Body of pancreas (tissue), 4 donors: ENCODE results near the gene DIAPH3. TPM values are rescaled to one million over a fixed set of nuclear protein-coding genes. Genes with fewer than 3 reads are reported as not detected.

ENCODE experiments used
- ATAC-seq: fragments of 150-250 bp; one replicate; pipeline ENCODE4 v1.9.1; 2016
- DNase-seq, 4 donors: peaks; one replicate each; pipeline ENCODE4 v3.0.0-alpha.2; 2019
- H3K27ac ChIP-seq, 4 donors: fragments of 200-600 bp; sonication (generic); 1 replicate in 3 of 4; 2 replicates in 1 of 4; pipeline versions ENCODE4 v1.5.1 to v1.6.1; 2016 to 2019; ENCODE audit warnings: mild to moderate bottlenecking in 1 of 4, mixed read lengths in 1 of 4, moderate library complexity in 1 of 4
- H3K27me3 ChIP-seq, 2 donors: fragments of 200-600 bp; sonication (generic); one replicate each; pipeline ENCODE4 v1.6.0; 2016; ENCODE audit warnings: mild to moderate bottlenecking in 1 of 2
- H3K36me3 ChIP-seq, 2 donors: fragments of 200-600 bp; sonication (generic); replicated peaks in 1 of 2; 2 replicates each; pipeline ENCODE4 v1.5.1; 2016; ENCODE audit warnings: low read depth in 2 of 2; ENCODE audit not compliant: insufficient read depth in 1 of 2
- H3K4me1 ChIP-seq: fragments of 200-600 bp; sonication (generic); one replicate; pipeline ENCODE4 v1.6.0; 2016
- H3K4me3 ChIP-seq, 2 donors: fragments of 200-600 bp; sonication (generic); 1 replicate in 1 of 2; 2 replicates in 1 of 2; pipeline ENCODE4 v1.5.1; 2016 to 2019
- H3K9me3 ChIP-seq, 3 donors: fragments of 200-600 bp; sonication (generic); 1 replicate in 2 of 3; 2 replicates in 1 of 3; pipeline ENCODE4 v1.5.1; 2016
- POLR2A ChIP-seq, 3 donors: fragments of 450-650 bp; IDR thresholded peaks; one replicate each; pipeline ENCODE4 v1.6.1; 2016; ENCODE audit warnings: antibody characterized with exemption in 3 of 3, mild to moderate bottlenecking in 2 of 3
- WGBS, 2 donors: methylation state at CpG; one replicate each; pipeline ENCODE4 v1.1.5; 2017; 5-methylcytosine and 5-hydroxymethylcytosine counted together
- intact Hi-C: fragments of 100-400 bp; cut with DNase I; formaldehyde crosslinking; loops from one replicate; pipeline ENCODE4 v1.15.1; 2023
- total RNA-seq, 2 donors: library from RNA; depleted of rRNA; stranded (reverse); fragments of >200 nt; gene quantifications; one replicate each; pipeline ENCODE4 v1.1.0, GENCODE V29; 2016
- TF ChIP-seq, protein P1 (sequence below), 7 experiments: fragments of 450-650 bp in 4 of 7; fragments of 200-600 bp in 3 of 7; sonication (generic) in 3 of 7; IDR thresholded peaks; one replicate each; pipeline ENCODE4 v1.5.1; 2016 to 2019; ENCODE audit warnings: antibody characterized with exemption in 7 of 7

DIAPH3 gene
- total RNA-seq, 2 donors from 2014 or later, result 0.33 to 0.78 TPM

DNA sequence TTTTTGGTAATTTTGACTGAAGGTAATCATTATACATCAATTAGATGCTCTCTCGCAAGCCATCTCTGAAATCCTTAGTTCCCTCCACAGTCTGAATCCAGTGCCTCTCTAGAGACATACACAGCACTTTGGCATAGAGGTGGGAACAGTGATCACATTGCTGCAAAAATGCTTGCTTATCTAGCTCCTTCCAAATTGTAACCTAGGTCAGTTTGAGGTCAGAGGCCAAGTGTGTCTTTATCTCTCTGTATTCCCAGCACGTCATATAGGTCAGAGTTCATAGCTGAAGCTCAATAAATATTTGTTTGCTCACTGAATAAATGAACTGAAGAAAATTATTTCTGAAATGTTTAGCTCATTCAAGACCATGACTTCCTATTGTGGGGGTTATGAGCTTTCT is 462.5 kb downstream of the DIAPH3 start:
- intact Hi-C loops, result no loop called here
- WGBS, 2 donors, result 45 to 58% methylated on average over 2 of the region's 2 CpGs
- no peak for DNase-seq

DNA sequence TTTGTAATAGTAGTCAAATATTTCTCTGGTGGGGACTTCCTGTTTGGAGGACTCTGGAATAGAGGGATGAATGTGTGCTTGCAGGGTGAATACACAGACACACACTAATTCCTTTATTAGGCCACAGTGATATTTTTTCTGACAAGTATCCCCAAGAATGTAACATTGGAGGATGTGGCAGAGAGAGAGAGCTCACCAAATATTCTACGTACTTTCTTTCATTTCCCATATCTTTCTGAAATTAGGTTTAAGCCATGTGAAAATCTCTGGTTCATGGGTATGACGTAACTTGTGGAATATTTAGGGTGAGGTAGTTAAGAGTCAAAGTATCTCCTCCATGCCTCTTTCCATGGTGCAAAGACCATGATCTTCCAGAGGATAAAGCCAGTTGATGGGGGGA is 463.4 kb downstream of the DIAPH3 start:
- H3K9me3 ChIP-seq, result no peaks in the 10 kb centered on the region
- TF ChIP-seq POLR2A (IDR thresholded peaks at IDR 0.05), result no peak
- TF ChIP-seq, protein P1, sequence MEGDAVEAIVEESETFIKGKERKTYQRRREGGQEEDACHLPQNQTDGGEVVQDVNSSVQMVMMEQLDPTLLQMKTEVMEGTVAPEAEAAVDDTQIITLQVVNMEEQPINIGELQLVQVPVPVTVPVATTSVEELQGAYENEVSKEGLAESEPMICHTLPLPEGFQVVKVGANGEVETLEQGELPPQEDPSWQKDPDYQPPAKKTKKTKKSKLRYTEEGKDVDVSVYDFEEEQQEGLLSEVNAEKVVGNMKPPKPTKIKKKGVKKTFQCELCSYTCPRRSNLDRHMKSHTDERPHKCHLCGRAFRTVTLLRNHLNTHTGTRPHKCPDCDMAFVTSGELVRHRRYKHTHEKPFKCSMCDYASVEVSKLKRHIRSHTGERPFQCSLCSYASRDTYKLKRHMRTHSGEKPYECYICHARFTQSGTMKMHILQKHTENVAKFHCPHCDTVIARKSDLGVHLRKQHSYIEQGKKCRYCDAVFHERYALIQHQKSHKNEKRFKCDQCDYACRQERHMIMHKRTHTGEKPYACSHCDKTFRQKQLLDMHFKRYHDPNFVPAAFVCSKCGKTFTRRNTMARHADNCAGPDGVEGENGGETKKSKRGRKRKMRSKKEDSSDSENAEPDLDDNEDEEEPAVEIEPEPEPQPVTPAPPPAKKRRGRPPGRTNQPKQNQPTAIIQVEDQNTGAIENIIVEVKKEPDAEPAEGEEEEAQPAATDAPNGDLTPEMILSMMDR (IDR thresholded peaks at IDR 0.05), result no peak
- no peak overlapping the region for H3K27ac ChIP-seq
- intact Hi-C loops, result no loop called here
- no peaks in the 10 kb centered on the region for H3K36me3 ChIP-seq
- ATAC-seq, result no peak
- no peaks in the 10 kb centered on the region for H3K4me1 ChIP-seq
- no peak overlapping the region for H3K4me3 ChIP-seq
- no peak for DNase-seq
- WGBS, 2 donors, result 93 to 97% methylated on average over 2 of the region's 2 CpGs
- no peaks in the 10 kb centered on the region for H3K27me3 ChIP-seq

More for the DNA sequence above, 462.5 kb downstream of the DIAPH3 start:
- Histone ChIP-seq H3K4me3 (no peak overlapping the region), H3K9me3 (no peaks in the 10 kb centered on the region), H3K27me3 (no peaks in the 10 kb centered on the region), H3K36me3 (no peaks in the 10 kb centered on the region), H3K4me1 (no peaks in the 10 kb centered on the region), H3K27ac (no peak overlapping the region)
- TF ChIP-seq, protein P1 (IDR thresholded peaks at IDR 0.05), result no peak
- no peak for ATAC-seq

DNA sequence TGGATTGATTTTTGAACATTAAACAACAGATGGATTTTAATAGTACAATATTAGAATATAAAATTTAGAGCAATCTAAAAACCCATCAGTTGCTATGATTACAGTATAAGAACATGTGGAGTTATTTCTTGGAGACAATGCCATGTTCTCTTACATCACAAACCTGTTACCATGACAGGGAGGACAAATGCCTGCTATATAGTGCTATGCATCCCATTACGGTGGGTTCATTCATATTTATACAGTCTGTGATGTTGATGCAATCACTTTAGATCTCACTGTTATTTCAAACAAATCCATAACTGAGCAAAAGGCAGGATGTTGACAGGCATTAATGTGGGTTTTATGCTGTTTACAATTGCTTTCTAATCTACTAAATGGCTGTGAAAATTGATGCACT is 467.5 kb downstream of the DIAPH3 start:
- DNase-seq (no peak), ATAC-seq (no peak)
- no peaks in the 10 kb centered on the region for H3K9me3 ChIP-seq
- 91 to 95% methylated on average over 1 of the region's 1 CpG for WGBS, 2 donors
- H3K27ac ChIP-seq, result no peak overlapping the region
- H3K4me1 ChIP-seq, result no peaks in the 10 kb centered on the region
- no peaks in the 10 kb centered on the region for H3K27me3 ChIP-seq
- intact Hi-C loops, result no loop called here
- no peak overlapping the region for H3K4me3 ChIP-seq
- no peaks in the 10 kb centered on the region for H3K36me3 ChIP-seq
- no peak for TF ChIP-seq POLR2A (IDR thresholded peaks at IDR 0.05)
- TF ChIP-seq, protein P1 (IDR thresholded peaks at IDR 0.05), result no peak

DNA sequence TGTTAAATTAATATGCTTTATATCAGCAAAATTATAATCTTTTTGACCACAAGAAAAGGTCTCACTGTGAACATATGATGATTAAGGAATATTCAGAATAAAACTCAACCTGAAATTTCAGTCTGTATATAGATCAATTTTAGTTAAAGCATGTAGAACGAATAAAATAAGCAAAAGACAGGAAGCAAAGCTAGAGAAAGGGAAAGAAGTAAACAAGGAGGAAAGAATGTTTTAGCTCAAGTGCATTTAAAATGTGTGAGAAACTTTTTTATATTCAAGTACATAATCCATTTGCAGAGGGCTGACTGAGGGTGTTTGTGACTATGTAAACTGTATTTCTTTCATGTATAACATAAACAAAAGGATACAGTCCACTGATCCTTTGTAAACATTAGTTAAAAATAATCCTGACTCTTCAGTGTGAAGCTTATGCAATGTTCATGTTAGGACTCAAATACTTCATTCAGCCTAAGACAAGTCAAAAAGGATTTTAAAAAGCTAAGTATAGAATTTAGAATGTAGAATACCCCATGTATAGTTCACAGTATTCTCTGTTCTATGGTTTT is 472.1 kb downstream of the DIAPH3 start:
- H3K4me3 ChIP-seq, result no peak overlapping the region
- H3K27me3 ChIP-seq, result no peaks in the 10 kb centered on the region
- no peak overlapping the region for H3K27ac ChIP-seq
- intact Hi-C loops, result no loop called here
- WGBS, 2 donors, result 28 to 34% methylated on average over 1 of the region's 1 CpG
- ATAC-seq, result no peak
- no peaks in the 10 kb centered on the region for H3K4me1 ChIP-seq
- TF ChIP-seq, protein P1 (IDR thresholded peaks at IDR 0.05), result no peak
- no peak for TF ChIP-seq POLR2A (IDR thresholded peaks at IDR 0.05)
- no peaks in the 10 kb centered on the region for H3K36me3 ChIP-seq
- no peak for DNase-seq
- no peaks in the 10 kb centered on the region for H3K9me3 ChIP-seq

DNA sequence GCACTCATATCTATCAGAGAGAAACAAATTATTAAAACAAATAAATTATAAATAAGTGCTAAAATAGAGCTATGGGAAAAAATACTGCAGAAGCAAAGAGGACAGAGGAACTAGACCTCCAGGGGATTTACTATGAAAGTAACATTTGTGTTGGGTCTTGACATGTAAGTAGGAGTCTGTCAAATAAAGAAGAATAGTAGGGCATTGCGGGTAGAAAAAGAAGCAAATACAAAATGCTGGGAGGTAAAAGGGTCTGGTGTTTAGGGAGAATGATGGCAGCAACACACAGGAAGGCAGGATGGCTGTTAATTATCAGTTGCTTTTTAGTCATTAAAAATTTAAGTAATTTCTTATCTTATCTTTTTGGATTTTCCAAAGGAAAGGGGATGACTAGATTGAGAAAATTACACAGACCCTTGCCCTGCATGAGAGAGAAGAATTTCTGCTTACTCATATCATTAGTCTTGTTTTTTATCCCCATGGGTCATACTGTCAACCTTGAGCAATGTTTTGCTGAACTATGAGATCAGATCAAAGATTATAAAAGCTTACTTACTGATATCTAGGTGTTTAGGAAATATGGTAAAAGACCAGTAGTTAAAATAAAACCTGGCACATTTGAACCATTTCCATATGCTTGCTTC is 472.7 kb downstream of the DIAPH3 start:
- WGBS, 2 donors, result 95 to 97% methylated on average over 1 of the region's 1 CpG
- H3K27me3 ChIP-seq, result no peaks in the 10 kb centered on the region
- no peak overlapping the region for H3K27ac ChIP-seq
- ATAC-seq, result no peak
- H3K36me3 ChIP-seq, result no peaks in the 10 kb centered on the region
- H3K4me3 ChIP-seq, result no peak overlapping the region
- no peaks in the 10 kb centered on the region for H3K9me3 ChIP-seq
- no peak for TF ChIP-seq POLR2A (IDR thresholded peaks at IDR 0.05)
- TF ChIP-seq, protein P1 (IDR thresholded peaks at IDR 0.05), result no peak
- no peak for DNase-seq
- intact Hi-C loops, result no loop called here
- H3K4me1 ChIP-seq, result no peaks in the 10 kb centered on the region
